SK-N-SH (cell line): ENCODE measurements around the gene TNFAIP8L2. TPM values are rescaled to one million over a fixed set of nuclear protein-coding genes. Genes with fewer than 3 reads are reported as not detected.

Source experiments
- CTCF ChIA-PET: fragments of 300-600, 350-600 bp; formaldehyde crosslinking; extraction: SDS; loops from one replicate; lab custom pipeline; 2021; lab: Yijun Ruan, JAX
- POLR2A ChIA-PET: fragments of 350-600 bp; sonication (Branson Sonifier 250); formaldehyde crosslinking; extraction: SDS; loops from one replicate; lab custom pipeline; 2020; ENCODE audit warnings: antibody characterized with exemption, inconsistent platforms; lab: Yijun Ruan, JAX
- DNase-seq: peaks from one replicate; pipeline ENCODE4 v3.0.0; 2012
- H2AFZ ChIP-seq: fragments of 200-600 bp; sonication (generic); 2 replicates; pipeline ENCODE4 v1.8.1; 2016; ENCODE audit warnings: antibody characterized with exemption, mild to moderate bottlenecking, low read depth
- H3F3A ChIP-seq: fragments of 200-600 bp; sonication (generic); replicated peaks from 2 replicates; pipeline ENCODE3; 2016; ENCODE audit warnings: antibody characterized with exemption, mild to moderate bottlenecking; ENCODE audit not compliant: insufficient read depth
- H3K27ac ChIP-seq, 2 experiments: fragments of 200-500 bp in 1 of 2; fragments of 200-600 bp in 1 of 2; sonication (Bioruptor generic) in 1 of 2; sonication (generic), shearing (Covaris generic) in 1 of 2; 2 replicates each; pipeline versions ENCODE4 v1.5.1 to v1.6.1; 2014 to 2016; ENCODE audit warnings: low read depth in 2 of 2, inconsistent platforms in 1 of 2, low read length in 1 of 2, mild to moderate bottlenecking in 1 of 2, mixed read lengths in 1 of 2
- H3K27me3 ChIP-seq: fragments of 200-600 bp; sonication (generic), shearing (Covaris generic); 2 replicates; pipeline ENCODE4 v1.6.1; 2016; ENCODE audit warnings: mixed run types; ENCODE audit not compliant: insufficient read depth
- H3K36me3 ChIP-seq, 2 experiments: fragments of 200-500 bp in 1 of 2; fragments of 200-600 bp in 1 of 2; sonication (Bioruptor generic) in 1 of 2; sonication (generic) in 1 of 2; replicated peaks in 1 of 2; 2 replicates each; pipeline versions ENCODE3 to v1.5.1; 2014 to 2016; ENCODE audit warnings: low read length in 1 of 2, mild to moderate bottlenecking in 1 of 2; ENCODE audit not compliant: insufficient read depth in 2 of 2, control insufficient read depth in 1 of 2
- H3K4me1 ChIP-seq, 2 experiments: fragments of 200-500 bp in 1 of 2; fragments of 200-600 bp in 1 of 2; sonication (Bioruptor generic) in 1 of 2; sonication (generic), shearing (Covaris generic) in 1 of 2; 2 replicates each; pipeline versions ENCODE4 v1.5.1 to v1.6.1; 2014 to 2016; ENCODE audit warnings: low read depth in 1 of 2, low read length in 1 of 2, mixed run types in 1 of 2; ENCODE audit not compliant: insufficient read depth in 2 of 2, control insufficient read depth in 1 of 2
- H3K4me2 ChIP-seq: fragments of 200-600 bp; sonication (generic), shearing (Covaris generic); 2 replicates; pipeline ENCODE4 v1.6.1; 2017; ENCODE audit warnings: mixed run types
- H3K4me3 ChIP-seq, 2 experiments: fragments of 200-500 bp in 1 of 2; fragments of 200-600 bp in 1 of 2; sonication (Bioruptor generic) in 1 of 2; sonication (generic), shearing (Covaris generic) in 1 of 2; 2 replicates each; pipeline versions ENCODE4 v1.5.1 to v1.8.1; 2014 to 2016; ENCODE audit warnings: low read depth in 2 of 2, inconsistent platforms in 1 of 2, low read length in 1 of 2, mild to moderate bottlenecking in 1 of 2, mixed read lengths in 1 of 2, moderate library complexity in 1 of 2
- H3K79me2 ChIP-seq: fragments of 200-600 bp; sonication (generic); 2 replicates; pipeline ENCODE4 v1.8.1; 2017; ENCODE audit warnings: mild to moderate bottlenecking; ENCODE audit not compliant: insufficient read depth
- H3K9ac ChIP-seq: fragments of 200-600 bp; sonication (generic); 2 replicates; pipeline ENCODE4 v1.6.1; 2017; ENCODE audit warnings: mixed run types
- H3K9me2 ChIP-seq: fragments of 200-600 bp; sonication (generic); 2 replicates; pipeline ENCODE4 v1.6.1; 2017; ENCODE audit warnings: mixed run types
- H3K9me3 ChIP-seq: fragments of 200-600 bp; sonication (generic); 2 replicates; pipeline ENCODE4 v1.6.1; 2017; ENCODE audit warnings: mixed run types, mild to moderate bottlenecking, moderate library complexity
- H4K20me1 ChIP-seq: fragments of 200-600 bp; sonication (generic); 2 replicates; pipeline ENCODE4 v1.6.1; 2017; ENCODE audit warnings: mild to moderate bottlenecking, mixed run types; ENCODE audit not compliant: insufficient read depth
- CHD2 ChIP-seq: fragments of 150-350 bp; IDR thresholded peaks from 2 replicates; pipeline ENCODE4 v1.6.1; 2018; ENCODE audit warnings: low read length; ENCODE audit not compliant: partially characterized antibody
- EP300 ChIP-seq, 2 experiments: IDR thresholded peaks; 2 replicates each; pipeline versions ENCODE4 v1.4.0 to v1.6.1; 2012; ENCODE audit warnings: borderline replicate concordance in 1 of 2, low read depth in 1 of 2, low read length in 1 of 2
- EZH2phosphoT487 ChIP-seq: fragments of 200-600 bp; sonication (generic); IDR thresholded peaks from 2 replicates; pipeline ENCODE4 v1.6.1; 2017; ENCODE audit warnings: low read depth, mixed run types, mild to moderate bottlenecking, antibody characterized with exemption, moderate library complexity, borderline replicate concordance
- FOXM1 ChIP-seq: IDR thresholded peaks from 2 replicates; pipeline ENCODE4 v1.4.0; 2012; ENCODE audit warnings: low read depth, mild to moderate bottlenecking
- GABPA ChIP-seq: IDR thresholded peaks from 2 replicates; pipeline ENCODE4 v1.4.0; 2012; ENCODE audit warnings: low read depth, mild to moderate bottlenecking
- JUND ChIP-seq: IDR thresholded peaks from 2 replicates; pipeline ENCODE4 v1.4.0; 2012
- NRF1 ChIP-seq: IDR thresholded peaks from 2 replicates; pipeline ENCODE4 v1.6.1; 2012; ENCODE audit warnings: low read depth, mild to moderate bottlenecking, low read length
- POLR2AphosphoS5 ChIP-seq: IDR thresholded peaks from 2 replicates; pipeline ENCODE4 v1.6.1; 2012; ENCODE audit warnings: low read depth, low read length
- RCOR1 ChIP-seq: fragments of 150-350 bp; IDR thresholded peaks from 2 replicates; pipeline ENCODE4 v1.6.1; 2017; ENCODE audit warnings: antibody characterized with exemption, low read length
- RFX5 ChIP-seq: IDR thresholded peaks from 2 replicates; pipeline ENCODE4 v1.6.1; 2012; ENCODE audit warnings: mild to moderate bottlenecking, improper control_type of control experiment, low read length
- SIN3A ChIP-seq: IDR thresholded peaks from 2 replicates; pipeline ENCODE4 v1.6.1; 2012; ENCODE audit warnings: low read depth, mild to moderate bottlenecking, low read length, moderate library complexity, borderline replicate concordance
- TAF1 ChIP-seq: IDR thresholded peaks from 2 replicates; pipeline ENCODE4 v1.6.1; 2012; ENCODE audit warnings: low read depth, mild to moderate bottlenecking, low read length, moderate library complexity, borderline replicate concordance
- TEAD4 ChIP-seq: IDR thresholded peaks from 2 replicates; pipeline ENCODE4 v1.4.0; 2012; ENCODE audit warnings: mild to moderate bottlenecking, borderline replicate concordance; ENCODE audit not compliant: insufficient read depth
- WGBS: methylation state at CpG from one replicate; pipeline ENCODE4 v1.1.6; 2017; ENCODE audit warnings: low lambda C conversion rate; 5-methylcytosine and 5-hydroxymethylcytosine counted together
- polyA plus RNA-seq, 3 experiments: library from polyadenylated mRNA; depleted of rRNA; stranded (reverse); fragments of >200 nt; gene quantifications; 2 replicates each; pipeline ENCODE4 v1.2.3, GENCODE V29; 2012
- TF ChIP-seq, protein P1 (sequence below): IDR thresholded peaks from 2 replicates; pipeline ENCODE4 v1.4.0; 2012; ENCODE audit warnings: low read depth, borderline replicate concordance
- TF ChIP-seq, protein P2 (sequence below): IDR thresholded peaks from 2 replicates; pipeline ENCODE4 v1.4.0; 2012; ENCODE audit warnings: low read depth
- TF ChIP-seq, protein P3 (sequence below): fragments of 150-350 bp; IDR thresholded peaks from 2 replicates; pipeline ENCODE4 v1.6.1; 2016; ENCODE audit warnings: mild to moderate bottlenecking, low read depth, low read length
- TF ChIP-seq, protein P4 (sequence below): IDR thresholded peaks from 2 replicates; pipeline ENCODE4; 2012
- TF ChIP-seq, protein P5 (sequence below): fragments of 150-350 bp; IDR thresholded peaks from 2 replicates; pipeline ENCODE4 v1.6.1; 2017; ENCODE audit warnings: antibody characterized with exemption, low read length, low read depth, borderline replicate concordance

Gene TNFAIP8L2
- polyA plus RNA-seq, 1 of the 3 experiments (the other 2 are of a cell fraction) = not detected

DNA sequence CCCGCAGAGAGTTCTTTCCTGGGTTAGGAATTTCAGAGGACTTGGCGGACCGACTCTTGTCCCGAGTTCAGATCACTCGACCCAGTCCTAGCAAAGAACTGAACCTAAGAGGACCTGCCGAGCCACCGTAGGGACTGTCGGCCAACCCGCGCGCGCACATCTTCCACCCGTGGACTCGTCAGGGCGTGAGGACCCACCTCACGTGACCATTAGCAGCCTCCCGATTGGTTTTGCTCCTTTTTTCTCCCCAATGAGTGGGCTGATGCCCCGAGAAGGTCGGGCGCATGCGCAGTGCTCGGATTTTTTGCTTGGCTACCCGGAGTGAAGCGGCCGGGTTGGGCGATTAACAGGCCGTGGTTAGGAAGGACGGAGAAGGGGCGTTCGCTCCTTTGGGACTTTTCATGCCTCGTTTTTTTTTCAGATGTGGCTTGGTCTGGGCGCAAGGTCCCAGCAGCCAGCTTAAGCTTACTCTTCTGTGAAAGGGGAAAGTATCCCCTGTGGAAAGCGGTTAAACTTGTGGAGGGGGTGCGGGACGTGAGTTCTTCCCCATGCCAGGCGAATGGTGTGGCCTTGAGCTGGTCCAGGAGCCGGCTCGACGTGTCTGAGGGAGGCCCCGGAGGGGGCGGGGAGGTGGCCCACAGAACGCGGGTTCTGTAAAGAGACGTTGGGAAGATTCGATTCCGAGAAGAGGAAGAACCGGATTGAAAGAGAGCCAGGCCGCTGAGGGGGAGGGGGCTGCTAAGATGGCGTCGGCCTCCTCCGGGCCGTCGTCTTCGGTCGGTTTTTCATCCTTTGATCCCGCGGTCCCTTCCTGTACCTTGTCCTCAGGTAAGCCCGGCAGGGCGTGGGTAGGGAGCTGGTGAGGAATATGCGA is 42.0 kb downstream of the TNFAIP8L2 start, which contains the start of gene PIP5K1A (continued):
- TF ChIP-seq, protein P1, sequence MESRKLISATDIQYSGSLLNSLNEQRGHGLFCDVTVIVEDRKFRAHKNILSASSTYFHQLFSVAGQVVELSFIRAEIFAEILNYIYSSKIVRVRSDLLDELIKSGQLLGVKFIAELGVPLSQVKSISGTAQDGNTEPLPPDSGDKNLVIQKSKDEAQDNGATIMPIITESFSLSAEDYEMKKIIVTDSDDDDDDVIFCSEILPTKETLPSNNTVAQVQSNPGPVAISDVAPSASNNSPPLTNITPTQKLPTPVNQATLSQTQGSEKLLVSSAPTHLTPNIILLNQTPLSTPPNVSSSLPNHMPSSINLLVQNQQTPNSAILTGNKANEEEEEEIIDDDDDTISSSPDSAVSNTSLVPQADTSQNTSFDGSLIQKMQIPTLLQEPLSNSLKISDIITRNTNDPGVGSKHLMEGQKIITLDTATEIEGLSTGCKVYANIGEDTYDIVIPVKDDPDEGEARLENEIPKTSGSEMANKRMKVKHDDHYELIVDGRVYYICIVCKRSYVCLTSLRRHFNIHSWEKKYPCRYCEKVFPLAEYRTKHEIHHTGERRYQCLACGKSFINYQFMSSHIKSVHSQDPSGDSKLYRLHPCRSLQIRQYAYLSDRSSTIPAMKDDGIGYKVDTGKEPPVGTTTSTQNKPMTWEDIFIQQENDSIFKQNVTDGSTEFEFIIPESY = no peak
- TF ChIP-seq RCOR1 (0 out of 2 replicates have a peak, but pooled peaks have one; percentile 34), NRF1 (peak; percentile 94), TEAD4 (no peak), SIN3A (no peak; the same call in 1 of the 2 replicates), GABPA (no peak)
- TF ChIP-seq, protein P2, sequence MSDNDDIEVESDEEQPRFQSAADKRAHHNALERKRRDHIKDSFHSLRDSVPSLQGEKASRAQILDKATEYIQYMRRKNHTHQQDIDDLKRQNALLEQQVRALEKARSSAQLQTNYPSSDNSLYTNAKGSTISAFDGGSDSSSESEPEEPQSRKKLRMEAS = peak; percentile 78; the same call in 1 of the 2 replicates
- TF ChIP-seq, protein P3, sequence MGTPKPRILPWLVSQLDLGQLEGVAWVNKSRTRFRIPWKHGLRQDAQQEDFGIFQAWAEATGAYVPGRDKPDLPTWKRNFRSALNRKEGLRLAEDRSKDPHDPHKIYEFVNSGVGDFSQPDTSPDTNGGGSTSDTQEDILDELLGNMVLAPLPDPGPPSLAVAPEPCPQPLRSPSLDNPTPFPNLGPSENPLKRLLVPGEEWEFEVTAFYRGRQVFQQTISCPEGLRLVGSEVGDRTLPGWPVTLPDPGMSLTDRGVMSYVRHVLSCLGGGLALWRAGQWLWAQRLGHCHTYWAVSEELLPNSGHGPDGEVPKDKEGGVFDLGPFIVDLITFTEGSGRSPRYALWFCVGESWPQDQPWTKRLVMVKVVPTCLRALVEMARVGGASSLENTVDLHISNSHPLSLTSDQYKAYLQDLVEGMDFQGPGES = no peak
- TF ChIP-seq, protein P4, sequence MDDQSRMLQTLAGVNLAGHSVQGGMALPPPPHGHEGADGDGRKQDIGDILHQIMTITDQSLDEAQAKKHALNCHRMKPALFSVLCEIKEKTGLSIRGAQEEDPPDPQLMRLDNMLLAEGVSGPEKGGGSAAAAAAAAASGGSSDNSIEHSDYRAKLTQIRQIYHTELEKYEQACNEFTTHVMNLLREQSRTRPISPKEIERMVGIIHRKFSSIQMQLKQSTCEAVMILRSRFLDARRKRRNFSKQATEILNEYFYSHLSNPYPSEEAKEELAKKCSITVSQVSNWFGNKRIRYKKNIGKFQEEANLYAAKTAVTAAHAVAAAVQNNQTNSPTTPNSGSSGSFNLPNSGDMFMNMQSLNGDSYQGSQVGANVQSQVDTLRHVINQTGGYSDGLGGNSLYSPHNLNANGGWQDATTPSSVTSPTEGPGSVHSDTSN = no peak

DNA sequence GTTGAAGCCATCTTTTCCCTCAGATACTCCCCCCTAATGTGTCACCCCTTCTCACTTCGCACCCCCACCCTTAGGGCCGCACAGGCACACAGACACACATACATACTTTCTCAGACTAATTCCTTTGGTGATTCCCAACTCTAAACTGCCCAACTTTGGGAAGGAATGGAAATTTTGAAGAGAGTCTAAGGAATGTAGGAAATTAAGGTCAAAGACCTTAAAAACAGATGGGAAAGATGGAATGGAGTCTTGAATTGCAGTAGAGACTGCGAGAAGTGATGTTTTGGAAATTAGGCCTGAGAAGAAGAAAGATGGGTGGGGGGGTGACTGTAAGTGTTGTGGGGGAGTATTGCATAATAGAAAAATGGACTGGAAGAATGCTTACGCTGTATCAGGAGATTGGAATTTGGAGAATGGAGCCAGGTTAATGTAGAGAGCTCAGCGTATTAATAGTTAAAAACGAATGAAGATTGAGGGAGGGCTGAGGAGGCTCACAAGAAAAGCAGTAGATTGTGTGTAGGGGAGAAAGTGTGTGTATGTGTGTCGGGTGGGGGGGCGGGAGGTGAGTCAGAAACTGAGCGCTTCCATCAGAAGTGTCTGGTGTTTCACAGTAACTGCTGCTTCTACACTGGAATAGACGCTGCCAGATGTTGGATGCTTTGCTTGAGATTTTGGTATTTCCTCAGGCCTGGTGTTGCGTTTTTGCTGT is 43.6 kb downstream of the TNFAIP8L2 start:
- peaks cover 56% of the 10 kb centered on the region for H4K20me1 ChIP-seq
- H3K9me3 ChIP-seq = no peaks in the 10 kb centered on the region
- DNase-seq = no peak
- H3F3A ChIP-seq = peaks cover 34% of the 10 kb centered on the region
- peaks cover 66% of the 10 kb centered on the region for H3K79me2 ChIP-seq
- peaks cover 13 to 37% of the 10 kb centered on the region in 2 experiments for H3K36me3 ChIP-seq
- peak overlapping the region; percentile 20 to 86; a peak in 3 of 4 replicates for H3K27ac ChIP-seq
- WGBS = 9% methylated on average over 11 of the region's 11 CpGs
- peak overlapping the region; percentile 96 for H3K9ac ChIP-seq
- peak overlapping the region; percentile 81 to 94 for H3K4me3 ChIP-seq
- H3K27me3 ChIP-seq = no peaks in the 10 kb centered on the region
- no peak overlapping the region for H2AFZ ChIP-seq
- H3K4me1 ChIP-seq = peaks cover 10 to 15% of the 10 kb centered on the region in 2 experiments; a peak in 3 of 4 replicates
- no peaks in the 10 kb centered on the region for H3K9me2 ChIP-seq
- H3K4me2 ChIP-seq = peak overlapping the region; percentile 95
- ChIA-PET CTCF (interaction anchor here (1.1 to 1.3 kb wide), 2 partner anchors 52 kb away, joined by 7 to 11 read pairs; no protein-coding TSS in a partner anchor), POLR2A (interaction anchor here (1.0 kb wide), 1 partner anchor 55 kb away, joined by 3 read pairs; the partner anchor contains the start of gene PSMD4)
- TF ChIP-seq RCOR1 (no peak), POLR2AphosphoS5 (no peak), CHD2 (no peak), EP300 (IDR thresholded peaks at IDR 0.05; ENCODE audit: borderline replicate concordance in 1 of 2, low read depth in 1 of 2, low read length in 1 of 2) (no peak), FOXM1 (no peak), JUND (peak; percentile 23; the same call in 1 of the 2 replicates), RFX5 (no peak), SIN3A (no peak), TAF1 (no peak), EZH2phosphoT487 (no peak)
- TF ChIP-seq, protein P2 = 0 out of 2 replicates have a peak, but pooled peaks have one; percentile 10
- TF ChIP-seq, protein P1 = no peak
- TF ChIP-seq, protein P5, sequence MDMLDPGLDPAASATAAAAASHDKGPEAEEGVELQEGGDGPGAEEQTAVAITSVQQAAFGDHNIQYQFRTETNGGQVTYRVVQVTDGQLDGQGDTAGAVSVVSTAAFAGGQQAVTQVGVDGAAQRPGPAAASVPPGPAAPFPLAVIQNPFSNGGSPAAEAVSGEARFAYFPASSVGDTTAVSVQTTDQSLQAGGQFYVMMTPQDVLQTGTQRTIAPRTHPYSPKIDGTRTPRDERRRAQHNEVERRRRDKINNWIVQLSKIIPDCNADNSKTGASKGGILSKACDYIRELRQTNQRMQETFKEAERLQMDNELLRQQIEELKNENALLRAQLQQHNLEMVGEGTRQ = no peak
